ENCODE data around the gene RUSC2.
"Not testable (repeated sequence)": the region's sequence is repeated elsewhere in the genome, so short reads cannot be mapped to it uniquely, and the experiment has no call there.

RUSC2 gene

DNA sequence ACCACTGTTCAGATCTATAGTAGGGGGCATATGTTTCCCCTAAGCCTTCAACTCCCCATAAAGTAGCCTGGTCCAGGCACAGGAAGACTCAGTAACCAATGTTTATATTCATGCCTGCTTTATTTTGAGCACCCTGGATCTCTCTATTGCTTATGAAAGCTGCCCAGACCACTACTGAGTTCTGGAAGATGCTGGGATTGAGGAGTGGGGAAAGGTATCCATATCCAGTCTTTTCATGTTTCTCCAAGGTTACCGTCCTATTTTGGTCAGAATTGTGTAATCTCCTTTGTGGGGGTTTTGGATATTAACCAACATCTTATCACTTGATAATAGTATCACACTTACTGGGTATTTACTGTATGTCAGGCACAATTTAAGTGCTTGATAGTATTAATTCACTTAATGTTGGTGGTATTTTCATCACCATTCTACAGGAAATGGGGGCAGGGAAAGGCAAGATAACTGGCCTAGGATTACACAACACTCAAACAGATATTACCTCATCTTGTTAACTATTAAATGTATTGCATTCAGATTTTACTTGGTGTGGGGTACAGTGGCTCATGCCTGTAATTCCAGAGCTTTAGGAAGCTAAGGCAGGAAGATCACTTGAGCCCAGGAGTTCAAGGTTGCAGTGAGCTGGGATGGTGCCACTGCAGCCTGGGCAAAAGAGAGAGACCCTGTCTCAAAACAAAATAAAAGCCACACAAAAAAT is 36.3 kb downstream of the RUSC2 start:
- in situ Hi-C loops (cut with MboI; ENCODE audit: low pct_unique_long_range_greater_than_20kb, low sequenced_read_pairs, unreplicated experiment), result no loop called here
- no peak for DNase-seq (ENCODE audit: low spot score)
- TF ChIP-seq, protein P1, sequence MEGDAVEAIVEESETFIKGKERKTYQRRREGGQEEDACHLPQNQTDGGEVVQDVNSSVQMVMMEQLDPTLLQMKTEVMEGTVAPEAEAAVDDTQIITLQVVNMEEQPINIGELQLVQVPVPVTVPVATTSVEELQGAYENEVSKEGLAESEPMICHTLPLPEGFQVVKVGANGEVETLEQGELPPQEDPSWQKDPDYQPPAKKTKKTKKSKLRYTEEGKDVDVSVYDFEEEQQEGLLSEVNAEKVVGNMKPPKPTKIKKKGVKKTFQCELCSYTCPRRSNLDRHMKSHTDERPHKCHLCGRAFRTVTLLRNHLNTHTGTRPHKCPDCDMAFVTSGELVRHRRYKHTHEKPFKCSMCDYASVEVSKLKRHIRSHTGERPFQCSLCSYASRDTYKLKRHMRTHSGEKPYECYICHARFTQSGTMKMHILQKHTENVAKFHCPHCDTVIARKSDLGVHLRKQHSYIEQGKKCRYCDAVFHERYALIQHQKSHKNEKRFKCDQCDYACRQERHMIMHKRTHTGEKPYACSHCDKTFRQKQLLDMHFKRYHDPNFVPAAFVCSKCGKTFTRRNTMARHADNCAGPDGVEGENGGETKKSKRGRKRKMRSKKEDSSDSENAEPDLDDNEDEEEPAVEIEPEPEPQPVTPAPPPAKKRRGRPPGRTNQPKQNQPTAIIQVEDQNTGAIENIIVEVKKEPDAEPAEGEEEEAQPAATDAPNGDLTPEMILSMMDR (IDR thresholded peaks at IDR 0.05; ENCODE audit: extremely low read depth, insufficient read depth, missing control alignments), result no peak

DNA sequence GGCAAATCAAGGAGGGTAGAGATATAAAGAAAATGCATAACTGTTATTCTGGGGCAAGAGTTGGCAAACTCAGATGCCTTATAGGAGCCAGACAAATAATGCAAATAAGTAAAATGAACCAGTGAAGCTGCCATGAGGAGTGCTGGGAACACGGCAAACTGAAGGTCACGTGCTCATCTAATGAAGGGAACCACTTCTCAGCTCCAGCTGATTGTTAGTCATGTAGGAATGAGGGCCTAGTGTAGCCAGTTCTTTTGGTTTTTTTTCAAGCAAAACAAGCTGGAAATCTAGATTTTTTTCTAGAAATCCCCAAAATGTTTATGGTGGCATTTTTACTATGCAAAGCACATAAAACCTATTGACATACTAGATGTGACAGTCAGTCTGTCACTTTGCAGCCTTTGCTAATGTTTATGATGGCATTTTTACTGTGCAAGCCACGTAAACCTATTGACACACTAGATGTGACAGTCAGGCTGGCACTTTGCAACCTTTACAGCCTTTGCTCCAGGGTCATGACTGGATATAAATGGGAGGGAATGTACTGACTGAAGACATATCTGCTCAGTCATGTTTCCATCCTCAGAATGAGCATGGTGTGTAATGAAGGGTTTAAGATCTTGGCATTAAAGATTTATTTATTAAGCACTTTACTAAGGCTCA is 39.4 kb downstream of the RUSC2 start:
- TF ChIP-seq, protein P1 (IDR thresholded peaks at IDR 0.05; ENCODE audit: extremely low read depth, insufficient read depth, missing control alignments), result no peak
- in situ Hi-C loops (cut with MboI; ENCODE audit: low pct_unique_long_range_greater_than_20kb, low sequenced_read_pairs, unreplicated experiment), result no loop called here
- DNase-seq (ENCODE audit: low spot score), result no peak

DNA sequence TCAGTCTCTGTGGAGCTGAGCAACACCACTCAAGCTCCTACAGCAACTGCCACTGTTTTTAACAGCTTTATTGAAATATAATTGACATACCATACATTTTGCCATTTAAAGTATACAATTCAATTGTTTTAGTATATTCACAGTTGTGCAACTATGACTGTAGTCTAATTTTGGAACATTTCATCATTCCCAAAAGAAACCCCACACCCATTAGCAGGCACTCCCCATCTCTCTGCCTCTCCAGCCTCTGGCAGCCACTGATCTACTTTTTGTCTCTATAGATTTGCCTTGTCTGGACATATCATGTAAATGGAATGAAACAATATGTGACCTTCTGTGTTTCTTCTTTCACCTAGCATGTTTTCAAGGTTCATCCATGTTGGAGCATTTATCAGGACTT is 43.5 kb downstream of the RUSC2 start:
- TF ChIP-seq, protein P1 (IDR thresholded peaks at IDR 0.05; ENCODE audit: extremely low read depth, insufficient read depth, missing control alignments), result no peak
- DNase-seq (ENCODE audit: low spot score), result no peak
- in situ Hi-C loops (cut with MboI; ENCODE audit: low pct_unique_long_range_greater_than_20kb, low sequenced_read_pairs, unreplicated experiment), result no loop called here

DNA sequence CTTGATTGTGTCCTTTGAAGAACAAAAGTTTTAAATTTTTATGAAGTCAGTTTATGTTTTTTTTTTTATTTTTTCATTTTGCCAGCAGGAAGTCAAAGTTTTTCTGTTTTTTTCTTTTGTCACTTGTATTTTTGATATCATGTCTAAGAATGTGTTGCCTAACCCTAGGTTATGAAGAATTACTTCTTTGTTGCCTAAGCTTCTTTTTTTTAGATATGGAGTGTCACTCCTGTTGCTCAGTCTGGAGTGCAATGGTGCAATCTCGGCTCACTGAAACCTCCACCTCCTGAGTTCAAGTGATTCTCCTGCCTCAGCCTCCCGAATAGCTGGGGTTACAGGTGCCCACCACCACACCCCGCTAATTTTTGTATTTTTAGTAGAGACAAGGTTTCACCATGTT is 45.0 kb downstream of the RUSC2 start:
- DNase-seq (ENCODE audit: low spot score); in situ Hi-C loops (cut with MboI; ENCODE audit: low pct_unique_long_range_greater_than_20kb, low sequenced_read_pairs, unreplicated experiment): not testable (repeated sequence)

DNA sequence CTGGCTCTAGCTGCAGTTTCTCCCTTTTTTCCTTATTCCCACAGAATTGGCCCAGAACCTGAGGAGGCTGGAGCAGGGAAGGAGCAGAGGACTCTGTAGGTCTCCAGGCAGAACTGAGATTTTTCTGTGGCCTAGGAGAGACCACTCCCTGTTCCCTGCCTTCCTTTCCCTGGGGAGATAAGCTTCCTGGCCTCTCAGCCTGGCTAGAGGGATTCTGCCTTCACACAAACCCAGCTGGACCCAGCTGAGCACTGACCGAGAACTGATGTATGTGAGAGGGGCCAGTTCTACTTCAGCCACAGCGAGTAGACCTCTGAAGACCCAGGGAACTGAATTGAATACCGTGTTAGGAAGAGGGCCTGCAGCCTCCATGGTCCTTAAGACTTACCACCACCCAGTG is 48.0 kb downstream of the RUSC2 start:
- in situ Hi-C loops (cut with MboI; ENCODE audit: low pct_unique_long_range_greater_than_20kb, low sequenced_read_pairs, unreplicated experiment), result no loop called here
- no peak for DNase-seq (ENCODE audit: low spot score)
- TF ChIP-seq, protein P1 (IDR thresholded peaks at IDR 0.05; ENCODE audit: extremely low read depth, insufficient read depth, missing control alignments), result no peak

DNA sequence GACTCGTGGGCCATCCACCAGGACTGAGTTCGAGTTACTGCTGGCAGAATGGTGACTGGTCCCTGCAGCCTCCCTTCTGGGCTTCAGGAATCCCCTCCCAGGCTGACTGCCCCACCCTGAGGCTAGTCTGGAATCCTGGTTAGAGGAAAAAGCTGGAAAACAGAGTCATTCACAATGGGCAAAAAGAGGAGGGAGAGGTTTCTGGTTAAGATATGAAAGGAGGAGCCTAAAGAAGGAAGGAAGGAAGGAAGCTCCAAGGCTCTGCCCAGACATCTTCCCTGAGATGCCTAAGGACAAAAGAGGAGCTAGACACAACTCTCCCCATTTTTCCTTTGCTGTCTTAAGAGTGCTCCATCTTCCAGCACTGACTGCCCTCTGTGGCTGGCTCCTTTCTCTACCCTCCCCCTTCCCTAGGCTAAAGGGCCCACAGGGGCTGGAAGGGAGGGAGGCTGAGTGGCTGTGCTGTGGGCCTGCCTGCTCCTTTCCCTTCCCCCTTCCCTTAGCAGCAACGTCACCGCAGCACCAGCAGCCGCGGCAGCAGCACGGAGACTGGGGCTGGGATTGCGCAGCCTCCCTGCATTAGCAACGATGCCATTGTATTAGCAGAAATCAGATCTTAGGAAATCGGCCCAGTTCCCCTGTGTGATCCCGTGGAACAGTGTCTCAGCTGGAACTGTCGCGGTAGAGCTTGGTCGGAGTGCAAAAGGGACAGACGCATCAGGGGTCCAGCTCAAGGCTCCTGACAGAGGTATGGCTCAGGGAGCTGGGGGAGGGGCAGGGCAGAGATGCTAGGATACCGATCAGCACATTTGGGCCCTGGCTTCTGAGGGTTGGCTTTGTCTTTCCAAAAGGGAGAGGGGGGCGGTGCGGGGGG is 48.7 kb downstream of the RUSC2 start:
- TF ChIP-seq, protein P1 (IDR thresholded peaks at IDR 0.05; ENCODE audit: extremely low read depth, insufficient read depth, missing control alignments), result no peak
- no peak for DNase-seq (ENCODE audit: low spot score)
- in situ Hi-C loops (cut with MboI; ENCODE audit: low pct_unique_long_range_greater_than_20kb, low sequenced_read_pairs, unreplicated experiment), result no loop called here
